CD4-positive, alpha-beta T cell treated with Interleukin-2 at 100 ng/mL for 4 hours (primary cell): ENCODE data around the gene FOXC2.
"Not testable (repeated sequence)": the region's sequence is repeated elsewhere in the genome, so short reads cannot be mapped to it uniquely, and the experiment has no call there.

ENCODE experiments used
- DNase-seq: peaks from one replicate; pipeline ENCODE4 v3.0.0-alpha.2; 2020; ENCODE audit warnings: low spot score

FOXC2 gene

GRCh38 chr16:86587955-86588354 is 21.3 kb downstream of the FOXC2 start:
- DNase-seq, result not testable (repeated sequence)

- no peak for DNase-seq
These were observed 24.0 kb downstream of the FOXC2 start for GRCh38 chr16:86590501-86591144.

GRCh38 chr16:86591270-86591669 is 24.6 kb downstream of the FOXC2 start:
- DNase-seq, result no peak

GRCh38 chr16:86593913-86594620 is 27.4 kb downstream of the FOXC2 start:
- no peak for DNase-seq

DNA sequence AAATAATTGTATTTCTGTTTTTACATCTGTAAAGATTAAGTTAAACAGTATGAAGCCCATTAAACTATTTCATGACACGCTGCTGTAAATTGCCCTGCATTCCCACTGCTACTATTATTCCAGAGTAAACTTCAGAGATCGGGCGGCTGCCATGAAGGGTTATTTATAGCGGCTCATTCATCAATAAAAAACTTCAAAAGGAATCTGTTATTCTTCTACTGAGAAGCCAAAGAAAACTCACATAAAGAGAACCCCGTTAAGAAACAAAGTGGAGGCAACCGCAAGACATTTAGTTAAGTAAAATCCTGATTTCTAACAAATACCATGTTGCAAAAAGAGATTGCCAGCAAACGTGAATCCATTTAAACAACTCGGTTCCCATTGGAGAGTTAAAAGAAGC is 28.1 kb downstream of the FOXC2 start:
- DNase-seq, result no peak

- DNase-seq, result no peak
These were observed 29.5 kb downstream of the FOXC2 start for GRCh38 chr16:86595983-86596605.

DNA sequence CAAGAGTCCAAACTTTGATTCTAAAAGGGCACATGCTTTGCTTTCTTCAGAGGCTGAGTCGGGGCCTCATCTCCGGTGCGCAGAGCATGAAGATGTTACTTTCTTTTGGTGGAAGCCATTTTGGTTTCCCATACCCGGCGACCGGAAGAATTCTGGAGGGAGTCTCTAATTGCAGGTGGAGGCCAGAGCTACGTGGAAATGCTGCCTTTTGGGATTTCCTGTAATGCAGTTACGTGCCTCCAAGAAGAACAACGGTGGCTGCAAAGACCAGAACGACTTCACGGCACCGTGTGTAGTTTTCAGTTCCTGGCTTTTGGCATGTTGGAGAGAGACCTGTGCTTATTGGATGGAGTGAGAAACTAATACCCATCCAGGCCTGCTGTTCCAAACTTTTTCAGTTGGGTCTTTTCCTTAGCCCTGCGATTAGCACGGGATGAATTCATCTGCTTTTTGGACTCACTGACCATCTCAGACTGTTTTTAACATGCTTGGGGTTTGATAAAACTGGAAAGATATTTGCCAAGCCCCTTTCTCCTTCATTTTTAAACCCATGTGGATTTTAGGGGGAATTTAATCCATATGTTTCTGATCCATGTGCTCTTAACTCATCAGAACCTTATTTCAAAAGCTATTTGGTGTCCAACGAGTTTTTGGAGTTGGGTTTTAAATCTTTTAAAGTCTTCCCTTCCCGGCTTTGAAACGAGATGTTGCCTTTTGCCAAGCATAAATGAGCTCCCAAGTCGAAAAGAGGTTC is 30.7 kb downstream of the FOXC2 start:
- DNase-seq, result no peak

GRCh38 chr16:86597880-86598606 is 31.4 kb downstream of the FOXC2 start:
- DNase-seq, result no peak

GRCh38 chr16:86598607-86599565 is 32.3 kb downstream of the FOXC2 start:
- DNase-seq, result no peak

DNA sequence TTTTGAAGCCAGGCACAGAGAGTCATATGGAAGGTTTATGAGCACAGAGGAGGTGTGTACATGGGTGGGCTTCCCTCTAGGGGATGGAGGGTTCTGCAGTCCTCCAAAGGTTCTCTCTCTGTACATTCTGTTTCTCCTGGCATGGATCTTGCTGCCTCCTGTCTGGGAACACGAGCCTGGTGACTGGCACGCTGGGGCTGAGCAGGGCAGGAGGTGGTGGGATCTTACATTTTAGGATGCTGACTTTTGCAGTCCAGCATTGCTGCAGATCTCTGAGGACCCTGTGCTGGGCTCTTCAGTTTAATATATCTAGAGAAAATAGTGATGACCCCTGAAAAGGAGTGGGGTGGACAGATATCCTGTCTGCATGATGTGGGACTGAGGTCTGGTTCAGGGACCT is 34.7 kb downstream of the FOXC2 start:
- DNase-seq, result no peak

DNA sequence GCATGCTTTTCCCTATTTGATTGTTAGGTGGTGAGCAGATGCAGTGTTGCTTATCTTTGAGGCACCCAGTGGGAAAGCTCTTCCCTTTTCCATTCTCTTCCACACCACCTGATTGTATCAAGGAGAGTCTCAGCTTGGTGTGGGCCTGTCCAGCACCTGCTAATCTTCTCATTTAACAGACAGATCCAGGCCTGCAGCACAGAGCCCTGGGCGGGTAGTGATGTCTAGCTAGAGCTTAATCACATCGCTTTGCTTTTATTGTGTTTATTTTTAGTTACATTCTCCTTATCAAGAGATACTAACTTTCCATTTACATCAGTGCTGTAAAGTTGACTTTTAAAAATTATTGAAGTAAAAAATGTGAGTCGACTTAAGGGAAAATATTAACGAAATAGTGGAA is 35.9 kb downstream of the FOXC2 start:
- DNase-seq, result no peak

GRCh38 chr16:86604436-86605193 is 38.0 kb downstream of the FOXC2 start:
- DNase-seq, result peak; percentile 35

DNA sequence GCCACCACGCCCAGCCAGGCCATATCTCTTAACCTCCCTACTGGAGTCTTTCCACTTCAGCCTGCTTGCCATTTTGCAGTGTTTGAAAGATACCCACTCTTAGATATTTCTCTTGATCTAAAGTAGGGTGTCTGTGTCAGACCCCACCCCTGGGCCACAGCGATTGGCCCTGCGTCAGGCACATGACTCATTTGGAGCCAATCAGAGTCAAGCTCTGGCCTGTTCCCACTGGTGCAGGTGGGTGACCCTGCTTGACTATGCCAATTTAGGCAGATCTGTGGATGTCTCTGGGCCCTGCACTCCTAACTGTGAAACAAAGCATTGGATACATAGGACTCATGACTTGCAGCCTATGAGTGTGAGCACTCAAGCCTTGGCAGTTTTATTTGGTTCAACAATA is 39.3 kb downstream of the FOXC2 start:
- DNase-seq, result no peak

DNA sequence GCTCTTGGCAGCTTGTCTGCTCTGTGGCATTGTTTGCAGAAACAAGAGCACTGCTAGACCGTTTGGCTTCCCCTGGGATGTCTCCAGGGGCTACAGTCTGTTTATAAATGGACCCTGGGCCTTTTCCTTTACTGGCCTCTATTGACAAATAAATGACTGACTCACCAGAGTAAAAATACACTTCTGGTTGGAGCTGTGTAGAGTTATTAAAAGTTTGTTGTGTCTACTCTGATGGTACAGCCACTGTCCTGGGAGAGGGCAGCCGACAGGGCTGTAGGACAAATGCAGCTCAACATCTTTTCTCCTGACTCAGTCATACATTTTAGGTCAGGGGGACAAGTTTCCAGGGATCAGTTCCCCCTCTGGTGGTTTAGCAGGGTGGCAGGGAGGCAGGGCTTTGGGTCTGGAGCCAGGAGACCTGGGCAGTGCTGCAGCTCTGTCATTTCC is 41.7 kb downstream of the FOXC2 start:
- DNase-seq, result no peak

DNA sequence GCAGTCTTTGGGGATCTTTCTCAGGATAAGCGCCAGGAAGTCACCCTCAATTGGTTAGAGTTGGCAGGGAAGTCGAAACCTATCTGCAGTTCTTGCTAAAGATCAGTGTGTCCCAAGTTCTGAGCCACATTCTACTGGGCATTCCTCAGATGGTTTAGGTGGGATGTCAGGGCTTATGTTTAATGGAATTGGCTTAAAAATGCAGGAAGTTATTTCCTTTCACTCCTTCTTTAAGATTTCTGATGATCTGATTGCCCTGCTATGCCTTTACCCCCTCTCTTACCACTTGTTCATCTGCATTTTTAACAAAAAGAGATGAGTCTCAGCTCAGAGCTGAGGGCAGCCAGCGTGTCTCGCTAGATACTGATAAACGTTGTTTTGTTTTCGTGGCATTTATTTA is 42.5 kb downstream of the FOXC2 start:
- DNase-seq, result no peak

DNA sequence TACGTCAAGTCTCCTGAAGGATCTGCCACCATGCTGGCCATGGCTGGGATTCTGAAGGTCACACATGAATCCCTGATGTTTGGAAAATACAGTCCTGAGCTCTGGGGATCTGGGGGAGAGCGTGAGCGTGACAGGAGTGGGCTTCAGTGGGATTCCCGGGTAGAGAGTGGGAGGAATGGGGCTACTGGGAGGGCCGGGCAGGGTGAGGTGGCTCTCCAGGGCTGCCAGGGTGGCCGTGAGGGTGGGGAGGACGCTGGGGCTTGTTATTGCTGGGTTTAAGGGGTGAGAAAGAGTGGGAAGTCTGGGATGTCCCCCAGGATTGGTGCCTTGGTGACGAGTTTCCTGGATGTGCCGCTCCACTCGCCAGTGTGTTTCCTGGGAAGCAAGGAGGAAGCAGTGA is 43.0 kb downstream of the FOXC2 start:
- no peak for DNase-seq

DNA sequence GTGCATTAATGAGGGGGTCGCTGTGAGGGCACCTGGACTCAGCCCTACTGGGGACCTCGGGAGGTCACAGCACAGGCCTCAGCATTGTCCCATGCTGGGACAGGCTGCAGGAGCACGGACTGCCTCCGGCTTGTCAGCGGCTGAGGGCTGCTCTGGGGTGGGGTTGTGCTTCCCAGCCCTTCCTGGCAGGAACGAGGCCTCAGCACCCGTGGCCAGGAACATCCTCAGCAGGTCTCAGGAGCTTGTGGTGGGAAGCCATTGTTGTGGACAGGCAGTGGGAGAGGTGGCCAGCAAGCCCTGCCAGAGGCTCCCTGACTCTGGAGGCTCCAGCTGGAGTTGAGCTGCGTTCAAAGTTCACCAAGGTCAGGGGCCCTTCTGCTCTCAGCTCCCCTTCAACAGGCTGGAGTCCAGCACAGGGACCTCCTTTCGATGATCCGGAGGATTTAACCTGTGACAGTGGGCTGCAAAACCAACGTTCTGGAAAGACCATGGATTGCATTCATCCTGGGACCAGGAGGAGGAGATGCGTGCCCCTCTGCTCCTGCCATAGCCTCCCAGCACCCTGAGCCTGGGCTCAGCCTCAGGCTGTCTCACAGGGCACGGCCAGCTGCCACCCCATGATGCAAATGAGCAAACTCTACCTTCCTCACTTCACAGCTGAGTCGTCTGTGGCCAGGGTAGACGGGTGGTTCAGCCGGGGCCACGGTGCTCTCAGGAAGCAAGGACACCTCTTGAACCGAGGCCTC is 44.3 kb downstream of the FOXC2 start:
- no peak for DNase-seq

- DNase-seq, result no peak
These were observed 44.9 kb downstream of the FOXC2 start for GRCh38 chr16:86611525-86611855.

GRCh38 chr16:86611941-86612340 is 45.3 kb downstream of the FOXC2 start:
- no peak for DNase-seq
